GM20000 (cell line): Measurements from ENCODE around the gene LGALS3BP.
"Not testable (repeated sequence)": the region's sequence is repeated elsewhere in the genome, so short reads cannot be mapped to it uniquely, and the experiment has no call there.

Experiments used
- DNase-seq: peaks from one replicate; pipeline ENCODE4 v3.0.0; 2012; ENCODE audit warnings: low spot score
- CTCF ChIP-seq: IDR thresholded peaks from 2 replicates; pipeline ENCODE4 v1.5.1; 2012; ENCODE audit warnings: mild to moderate bottlenecking, control low read depth; ENCODE audit errors: extremely low read depth, missing control alignments

Gene LGALS3BP

DNA sequence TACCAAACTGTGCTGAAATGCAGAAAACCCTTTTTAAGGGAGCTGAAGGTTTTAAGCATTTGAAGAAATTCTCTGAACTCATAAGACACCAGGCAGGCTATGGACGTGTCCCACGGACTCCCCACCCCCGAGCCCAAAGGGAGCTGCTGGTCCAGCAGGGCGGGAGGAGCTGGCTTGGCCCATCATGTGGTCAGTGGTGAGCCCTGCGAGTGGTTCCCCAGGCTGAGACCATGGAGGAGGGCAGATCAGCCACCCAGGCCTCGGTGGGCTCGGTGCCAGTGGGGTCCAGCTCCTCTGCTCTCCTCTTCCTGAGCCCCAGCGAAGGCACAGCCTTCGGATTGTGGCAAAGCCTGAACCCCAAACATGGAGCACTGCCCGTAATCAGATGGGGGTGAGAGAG lies 27.0 kb downstream of the LGALS3BP start:
- DNase-seq, result no peak
- no peak for TF ChIP-seq CTCF

DNA sequence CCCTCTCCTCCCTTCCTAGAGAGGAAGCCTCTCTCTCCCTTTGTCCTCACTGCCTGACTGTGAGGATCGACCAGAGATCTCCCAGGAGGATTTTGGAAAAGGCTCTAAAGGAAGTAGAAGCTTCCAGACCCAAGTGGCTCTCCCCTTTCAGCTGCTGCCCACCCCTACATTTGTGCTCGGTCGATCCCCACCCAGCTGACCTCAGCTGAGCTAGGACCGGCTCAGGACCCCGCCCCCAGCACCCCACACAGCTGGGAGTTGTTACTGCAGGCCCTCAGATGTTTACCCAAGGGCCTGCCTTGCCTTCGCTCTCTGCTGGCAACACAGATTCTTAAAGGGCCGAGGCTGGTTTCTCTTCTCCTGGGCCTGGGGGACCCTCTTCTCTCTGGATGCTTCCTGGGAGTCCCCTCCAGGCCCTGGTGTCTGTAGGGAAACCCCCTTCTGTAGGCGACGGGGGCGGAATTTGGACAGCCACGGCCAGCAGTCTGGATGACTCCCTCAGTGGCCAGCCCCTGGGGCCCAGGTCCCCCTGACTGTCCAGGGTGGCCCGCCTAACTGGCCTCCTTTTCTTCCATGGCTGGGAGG lies 27.7 kb downstream of the LGALS3BP start:
- no peak for TF ChIP-seq CTCF
- no peak for DNase-seq

DNA sequence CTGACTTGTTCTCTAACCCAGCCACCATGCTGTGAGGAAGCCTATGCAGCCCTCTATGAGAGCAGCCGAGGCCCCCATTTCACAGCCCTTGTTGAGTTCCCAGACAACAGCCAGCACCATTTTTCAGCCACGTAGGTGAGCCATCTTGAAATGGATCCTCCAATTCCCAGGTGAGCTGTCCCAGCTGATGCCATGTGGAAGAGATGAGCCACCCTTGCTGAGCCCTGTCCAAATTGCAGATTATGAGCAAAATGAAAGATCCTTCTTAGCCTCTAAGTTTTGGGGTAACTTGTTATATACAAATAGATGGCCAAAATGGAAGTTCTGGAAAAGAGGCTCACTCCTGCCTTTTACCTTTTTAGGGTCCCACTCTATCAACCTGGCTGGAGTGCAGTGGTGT lies 28.9 kb downstream of the LGALS3BP start:
- no peak for DNase-seq
- no peak for TF ChIP-seq CTCF

DNA sequence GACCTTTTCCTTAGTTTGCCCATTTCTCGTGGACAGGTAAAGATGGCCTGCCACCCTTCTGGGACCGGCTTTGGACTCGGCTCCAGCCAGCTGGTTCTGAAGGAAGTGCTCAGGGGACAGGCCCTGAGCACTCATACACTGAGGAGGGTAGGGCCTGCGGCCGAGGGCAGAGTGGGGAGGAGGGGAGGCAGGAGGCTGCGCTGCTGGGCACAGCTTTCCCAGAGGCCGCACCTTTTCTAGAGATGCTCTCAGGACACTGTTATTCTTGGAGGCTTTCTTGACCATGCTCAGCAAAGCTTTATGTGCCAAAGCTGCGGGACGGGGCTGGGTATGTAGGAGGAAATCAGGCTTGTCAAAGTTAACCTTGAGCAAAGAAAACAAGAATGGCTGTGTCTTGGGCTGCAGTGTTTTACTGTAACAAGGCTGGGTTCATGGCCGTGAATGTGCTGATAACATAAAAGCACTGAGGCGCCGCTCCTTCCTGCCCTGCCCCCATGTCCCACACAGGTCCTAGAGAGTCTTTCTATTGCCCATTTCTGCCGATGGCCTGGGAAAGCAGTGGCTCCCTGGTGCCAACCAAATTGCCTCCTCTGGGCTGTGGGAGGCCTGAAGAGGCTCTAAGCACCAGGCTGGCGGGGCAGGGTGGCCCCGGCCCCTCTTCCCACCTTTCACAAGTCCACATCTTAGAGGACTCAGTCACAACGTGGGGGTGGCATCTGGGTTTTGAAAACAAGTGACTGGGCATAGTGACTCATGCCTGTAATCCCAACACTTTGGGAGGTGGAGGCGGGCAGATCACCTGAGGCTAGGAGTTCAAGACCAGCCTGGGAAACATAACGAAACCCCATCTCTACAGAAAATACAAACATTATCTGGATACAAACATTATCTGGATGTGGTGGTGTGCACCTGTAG lies 32.2 kb downstream of the LGALS3BP start:
- TF ChIP-seq CTCF, result no peak
- no peak for DNase-seq

- TF ChIP-seq CTCF, result no peak
- no peak for DNase-seq
Observed at GRCh38 chr17:78946631-78947030, 33.1 kb downstream of the LGALS3BP start.

- no peak for DNase-seq
- no peak for TF ChIP-seq CTCF
Observed at GRCh38 chr17:78946131-78946530, 33.6 kb downstream of the LGALS3BP start.

- not testable (repeated sequence) for DNase-seq
Observed at GRCh38 chr17:78945455-78945854, 34.3 kb downstream of the LGALS3BP start.
